Neural progenitor cell (in vitro differentiated cells): ENCODE data around the gene PKNOX2. TPM values are rescaled to one million over a fixed set of nuclear protein-coding genes. Genes with fewer than 3 reads are reported as not detected.
A peak's percentile ranks its signal among the peaks of the same experiment; 100 is the strongest.
"Not testable (repeated sequence)": the region's sequence is repeated elsewhere in the genome, so short reads cannot be mapped to it uniquely, and the experiment has no call there.

Source experiments
- DNase-seq: peaks from one replicate; pipeline ENCODE4 v3.0.0-alpha.2; 2016; ENCODE audit warnings: low spot score
- H2AFZ ChIP-seq: fragments of 200-600 bp; sonication (generic); replicated peaks from 2 replicates; pipeline ENCODE4 v1.6.1; 2016; ENCODE audit warnings: antibody characterized with exemption
- H3F3A ChIP-seq: fragments of 200-600 bp; sonication (generic); 2 replicates; pipeline ENCODE4 v1.6.1; 2016; ENCODE audit warnings: antibody characterized with exemption, low read depth
- H3K27ac ChIP-seq: fragments of 200-600 bp; sonication (generic); 2 replicates; pipeline ENCODE4 v1.5.1; 2016; ENCODE audit warnings: mild to moderate bottlenecking
- H3K27me3 ChIP-seq: fragments of 200-600 bp; sonication (generic); 2 replicates; pipeline ENCODE4 v1.6.1; 2016; ENCODE audit warnings: mild to moderate bottlenecking, moderate library complexity
- H3K36me3 ChIP-seq: fragments of 200-600 bp; sonication (generic); 2 replicates; pipeline ENCODE4 v1.5.1; 2016
- H3K4me1 ChIP-seq: fragments of 200-600 bp; sonication (generic); 2 replicates; pipeline ENCODE4 v1.6.1; 2016; ENCODE audit warnings: mixed run types
- H3K4me2 ChIP-seq: fragments of 200-600 bp; sonication (generic); 2 replicates; pipeline ENCODE4 v1.6.1; 2016
- H3K4me3 ChIP-seq: fragments of 200-600 bp; sonication (generic); 2 replicates; pipeline ENCODE4 v1.5.1; 2016
- H3K79me2 ChIP-seq: fragments of 200-600 bp; sonication (generic); 2 replicates; pipeline ENCODE4 v1.6.1; 2016; ENCODE audit warnings: low read depth
- H3K9ac ChIP-seq: fragments of 200-600 bp; sonication (generic); 2 replicates; pipeline ENCODE4 v1.6.1; 2016
- H3K9me3 ChIP-seq: fragments of 200-600 bp; sonication (generic); 2 replicates; pipeline ENCODE4 v1.5.1; 2016; ENCODE audit warnings: low read depth
- H4K20me1 ChIP-seq: fragments of 200-600 bp; sonication (generic); 2 replicates; pipeline ENCODE4 v1.6.1; 2016; ENCODE audit warnings: low read depth
- H3K27ac Mint-ChIP-seq: 3 replicates; pipeline ENCODE4 v1.8.0; 2021; ENCODE audit warnings: mixed read lengths
- H3K27me3 Mint-ChIP-seq: 2 replicates; pipeline ENCODE4 v1.8.0; 2022; ENCODE audit warnings: low read depth, mild to moderate bottlenecking, inconsistent platforms, moderate library complexity, mixed read lengths; ENCODE audit not compliant: insufficient read depth
- H3K36me3 Mint-ChIP-seq: 3 replicates; pipeline ENCODE4 v1.8.0; 2021; ENCODE audit warnings: mixed read lengths
- H3K4me1 Mint-ChIP-seq: 3 replicates; pipeline ENCODE4 v1.8.0; 2021; ENCODE audit warnings: mixed read lengths
- H3K4me3 Mint-ChIP-seq: 3 replicates; pipeline ENCODE4 v1.8.0; 2021; ENCODE audit warnings: mild to moderate bottlenecking, moderate library complexity, mixed read lengths
- H3K9me3 Mint-ChIP-seq: 3 replicates; pipeline ENCODE4 v1.8.0; 2020; ENCODE audit warnings: mixed read lengths
- CTCF ChIP-seq: fragments of 200-600 bp; sonication (generic); IDR thresholded peaks from 2 replicates; pipeline ENCODE4 v1.5.1; 2017; ENCODE audit warnings: antibody characterized with exemption, mild to moderate bottlenecking
- EZH2 ChIP-seq: fragments of 200-600 bp; sonication (generic); IDR thresholded peaks from 2 replicates; pipeline ENCODE4 v1.6.1; 2017; ENCODE audit warnings: antibody characterized with exemption, mild to moderate bottlenecking, moderate library complexity
- EZH2phosphoT487 ChIP-seq: fragments of 200-600 bp; sonication (generic); IDR thresholded peaks from 2 replicates; pipeline ENCODE4 v1.6.1; 2017; ENCODE audit warnings: antibody characterized with exemption
- total RNA-seq: library from RNA; depleted of rRNA; stranded (reverse); fragments of >200 nt; gene quantifications from 2 replicates; pipeline ENCODE4 v1.2.3, GENCODE V29; 2015; ENCODE audit warnings: low replicate concordance

The PKNOX2 gene
- total RNA-seq, 1 donor from 2014 or later: 4.3 TPM

- no peak overlapping the region for H3K4me3 Mint-ChIP-seq
- no peak for DNase-seq
- Histone ChIP-seq H3K9me3 (no peaks in the 10 kb centered on the region), H3K4me1 (peaks cover 51% of the 10 kb centered on the region), H3K27ac (no peak overlapping the region), H3K4me3 (no peak overlapping the region), H3K27me3 (no peaks in the 10 kb centered on the region), H3K79me2 (peaks cover 3% of the 10 kb centered on the region), H3F3A (peaks cover 30% of the 10 kb centered on the region), H3K4me2 (no peak overlapping the region), H3K9ac (no peak overlapping the region), H3K36me3 (no peaks in the 10 kb centered on the region), H4K20me1 (peaks cover 30% of the 10 kb centered on the region), H2AFZ (no peak overlapping the region)
- H3K9me3 Mint-ChIP-seq: no peaks in the 10 kb centered on the region
- H3K27me3 Mint-ChIP-seq: peaks cover 10% of the 10 kb centered on the region
- no peak for TF ChIP-seq EZH2phosphoT487
- TF ChIP-seq EZH2: no peak
- TF ChIP-seq CTCF: no peak
- H3K36me3 Mint-ChIP-seq: peaks cover 7% of the 10 kb centered on the region
- H3K4me1 Mint-ChIP-seq: peaks cover 79% of the 10 kb centered on the region
- no peak overlapping the region for H3K27ac Mint-ChIP-seq
Measured at GRCh38 chr11:125218336-125218735, 53.8 kb downstream of the PKNOX2 start.

GRCh38 chr11:125221461-125221860 lies 56.9 kb downstream of the PKNOX2 start:
- Mint-ChIP-seq H3K4me3 (no peak overlapping the region), H3K27ac (no peak overlapping the region), H3K9me3 (no peaks in the 10 kb centered on the region), H3K36me3 (peaks cover 11% of the 10 kb centered on the region), H3K4me1 (peaks cover 78% of the 10 kb centered on the region), H3K27me3 (peaks cover 10% of the 10 kb centered on the region)
- H3K4me1 ChIP-seq: peaks cover 51% of the 10 kb centered on the region
- no peak overlapping the region for H3K27ac ChIP-seq
- peaks cover 21% of the 10 kb centered on the region for H4K20me1 ChIP-seq
- H3K9me3 ChIP-seq: no peaks in the 10 kb centered on the region
- H3K36me3 ChIP-seq: no peaks in the 10 kb centered on the region
- H3K79me2 ChIP-seq: no peaks in the 10 kb centered on the region
- no peak overlapping the region for H2AFZ ChIP-seq
- H3K4me2 ChIP-seq: no peak overlapping the region
- no peaks in the 10 kb centered on the region for H3K27me3 ChIP-seq
- no peak overlapping the region for H3K9ac ChIP-seq
- H3K4me3 ChIP-seq: no peak overlapping the region
- DNase-seq: no peak
- TF ChIP-seq CTCF (no peak), EZH2 (no peak), EZH2phosphoT487 (no peak)
- peaks cover 34% of the 10 kb centered on the region for H3F3A ChIP-seq

GRCh38 chr11:125222494-125222893 lies 57.9 kb downstream of the PKNOX2 start:
- H3K4me1 ChIP-seq: peaks cover 43% of the 10 kb centered on the region
- Mint-ChIP-seq H3K4me3 (no peak overlapping the region), H3K4me1 (peaks cover 76% of the 10 kb centered on the region), H3K27me3 (peaks cover 10% of the 10 kb centered on the region), H3K27ac (peak overlapping the region; percentile 35), H3K36me3 (peaks cover 11% of the 10 kb centered on the region), H3K9me3 (no peaks in the 10 kb centered on the region)
- no peak for DNase-seq
- no peaks in the 10 kb centered on the region for H3K79me2 ChIP-seq
- H3K9me3 ChIP-seq: no peaks in the 10 kb centered on the region
- H3K4me2 ChIP-seq: no peak overlapping the region
- no peaks in the 10 kb centered on the region for H3K36me3 ChIP-seq
- H3F3A ChIP-seq: peaks cover 34% of the 10 kb centered on the region
- TF ChIP-seq CTCF (no peak), EZH2 (no peak), EZH2phosphoT487 (no peak)
- peaks cover 13% of the 10 kb centered on the region for H4K20me1 ChIP-seq
- H3K27ac ChIP-seq: no peak overlapping the region
- no peaks in the 10 kb centered on the region for H3K27me3 ChIP-seq
- no peak overlapping the region for H2AFZ ChIP-seq
- no peak overlapping the region for H3K4me3 ChIP-seq
- no peak overlapping the region for H3K9ac ChIP-seq

- Mint-ChIP-seq H3K36me3 (peaks cover 13% of the 10 kb centered on the region), H3K4me1 (peaks cover 77% of the 10 kb centered on the region)
- H3K36me3 ChIP-seq, H3K27me3 Mint-ChIP-seq, H3K27ac ChIP-seq, H3K4me3 Mint-ChIP-seq, H3K9me3 ChIP-seq, H3K27me3 ChIP-seq, H3K27ac Mint-ChIP-seq, H3K9ac ChIP-seq, H3K4me2 ChIP-seq, H3K79me2 ChIP-seq, H3K4me3 ChIP-seq, H3K9me3 Mint-ChIP-seq, DNase-seq, H2AFZ ChIP-seq: not testable (repeated sequence)
- Histone ChIP-seq H3F3A (peaks cover 34% of the 10 kb centered on the region), H3K4me1 (peaks cover 38% of the 10 kb centered on the region), H4K20me1 (peaks cover 13% of the 10 kb centered on the region)
Measured at GRCh38 chr11:125223161-125223560, 58.6 kb downstream of the PKNOX2 start.
